ENCODE results near the gene OR10W1. TPM values are rescaled to one million over a fixed set of nuclear protein-coding genes. Genes with fewer than 3 reads are reported as not detected.

The OR10W1 gene, protein sequence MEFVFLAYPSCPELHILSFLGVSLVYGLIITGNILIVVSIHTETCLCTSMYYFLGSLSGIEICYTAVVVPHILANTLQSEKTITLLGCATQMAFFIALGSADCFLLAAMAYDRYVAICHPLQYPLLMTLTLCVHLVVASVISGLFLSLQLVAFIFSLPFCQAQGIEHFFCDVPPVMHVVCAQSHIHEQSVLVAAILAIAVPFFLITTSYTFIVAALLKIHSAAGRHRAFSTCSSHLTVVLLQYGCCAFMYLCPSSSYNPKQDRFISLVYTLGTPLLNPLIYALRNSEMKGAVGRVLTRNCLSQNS
- total RNA-seq = not detected

DNA sequence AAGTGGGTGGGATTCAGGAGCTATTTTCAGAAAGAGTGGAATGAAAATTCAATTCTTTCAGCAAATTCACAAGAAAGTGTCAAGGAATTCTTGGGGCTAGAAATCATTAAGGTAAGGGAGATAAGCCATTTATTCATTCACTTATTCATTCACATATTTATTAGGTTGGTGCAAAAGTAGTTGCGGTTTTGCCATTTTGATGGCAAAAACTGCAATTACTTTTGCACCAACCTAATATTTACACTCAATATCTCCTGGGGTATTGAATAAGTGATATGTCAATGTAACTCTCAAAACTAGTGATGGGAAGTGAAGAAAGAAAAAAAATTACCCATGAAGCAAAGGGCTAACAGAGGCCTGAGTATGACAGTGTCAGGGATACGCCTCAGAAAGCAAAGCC is at the start of gene OR10W1:
OR10W1 (minus strand) TSS at position 119 of the 400 bp plus-strand sequence. CDS start 402 bp downstream, outside the sequence.
- no peaks in the 10 kb centered on the region for H3K4me1 ChIP-seq (replicated peaks)
- TF ChIP-seq POLR2AphosphoS5 (IDR thresholded peaks at IDR 0.05) = no peak
- no peak for TF ChIP-seq POLR2A (IDR thresholded peaks at IDR 0.05)
- H3K9me3 ChIP-seq = no peaks in the 10 kb centered on the region
- no peak for DNase-seq (ENCODE audit: low spot score)
- H3K27ac ChIP-seq = no peak within 1 kb of the TSS
- H3K4me3 ChIP-seq = no peak within 1 kb of the TSS
- H3K36me3 ChIP-seq = no peaks in the 10 kb centered on the region
- 94% methylated on average over 2 of the region's 2 CpGs for WGBS
- intact Hi-C loops (cut with DNase I) = no loop called here
- H3K27me3 ChIP-seq (replicated peaks; ENCODE audit: insufficient read depth) = no peaks in the 10 kb centered on the region

DNA sequence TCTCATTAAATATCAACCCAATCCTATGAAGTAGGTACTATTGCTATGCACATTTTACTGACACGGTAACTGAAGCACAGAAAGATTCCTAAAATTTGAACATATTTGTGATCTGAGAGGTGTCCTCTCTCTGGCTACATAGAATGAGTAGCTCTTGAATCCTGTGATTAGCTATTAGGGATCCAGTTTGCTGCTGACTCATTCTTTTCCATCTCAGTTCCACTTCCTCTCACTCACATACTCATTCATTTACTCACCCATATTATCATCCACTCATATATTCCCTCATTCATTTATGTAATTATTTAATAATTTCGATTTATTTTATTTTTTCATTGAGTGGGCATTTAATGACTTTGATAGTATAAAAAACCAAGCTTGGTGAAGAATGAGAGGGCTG is 48.1 kb upstream of the OR10W1 start:
- TF ChIP-seq POLR2AphosphoS5 (IDR thresholded peaks at IDR 0.05) = no peak
- TF ChIP-seq, protein P1, sequence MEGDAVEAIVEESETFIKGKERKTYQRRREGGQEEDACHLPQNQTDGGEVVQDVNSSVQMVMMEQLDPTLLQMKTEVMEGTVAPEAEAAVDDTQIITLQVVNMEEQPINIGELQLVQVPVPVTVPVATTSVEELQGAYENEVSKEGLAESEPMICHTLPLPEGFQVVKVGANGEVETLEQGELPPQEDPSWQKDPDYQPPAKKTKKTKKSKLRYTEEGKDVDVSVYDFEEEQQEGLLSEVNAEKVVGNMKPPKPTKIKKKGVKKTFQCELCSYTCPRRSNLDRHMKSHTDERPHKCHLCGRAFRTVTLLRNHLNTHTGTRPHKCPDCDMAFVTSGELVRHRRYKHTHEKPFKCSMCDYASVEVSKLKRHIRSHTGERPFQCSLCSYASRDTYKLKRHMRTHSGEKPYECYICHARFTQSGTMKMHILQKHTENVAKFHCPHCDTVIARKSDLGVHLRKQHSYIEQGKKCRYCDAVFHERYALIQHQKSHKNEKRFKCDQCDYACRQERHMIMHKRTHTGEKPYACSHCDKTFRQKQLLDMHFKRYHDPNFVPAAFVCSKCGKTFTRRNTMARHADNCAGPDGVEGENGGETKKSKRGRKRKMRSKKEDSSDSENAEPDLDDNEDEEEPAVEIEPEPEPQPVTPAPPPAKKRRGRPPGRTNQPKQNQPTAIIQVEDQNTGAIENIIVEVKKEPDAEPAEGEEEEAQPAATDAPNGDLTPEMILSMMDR (IDR thresholded peaks at IDR 0.05) = no peak
- TF ChIP-seq POLR2A (IDR thresholded peaks at IDR 0.05) = no peak
- WGBS = 78% methylated on average over 2 of the region's 2 CpGs
- DNase-seq (ENCODE audit: low spot score) = no peak

GRCh38 chr11:58301576-58301975 is 33.5 kb upstream of the OR10W1 start:
- intact Hi-C loops (cut with DNase I) = no loop called here
- Histone ChIP-seq H3K4me3 (no peak overlapping the region), H3K36me3 (no peaks in the 10 kb centered on the region), H3K9me3 (no peaks in the 10 kb centered on the region), H3K4me1 (replicated peaks) (no peaks in the 10 kb centered on the region), H3K27me3 (replicated peaks; ENCODE audit: insufficient read depth) (no peaks in the 10 kb centered on the region), H3K27ac (no peak overlapping the region)
- WGBS = 90% methylated on average over 2 of the region's 2 CpGs
- no peak for DNase-seq (ENCODE audit: low spot score)
- no peak for TF ChIP-seq POLR2A (IDR thresholded peaks at IDR 0.05)
- TF ChIP-seq POLR2AphosphoS5 (IDR thresholded peaks at IDR 0.05) = no peak
- TF ChIP-seq, protein P1 (IDR thresholded peaks at IDR 0.05) = no peak

More for the DNA sequence above, 48.1 kb upstream of the OR10W1 start:
- H3K27me3 ChIP-seq (replicated peaks; ENCODE audit: insufficient read depth) = no peaks in the 10 kb centered on the region
- no peaks in the 10 kb centered on the region for H3K4me1 ChIP-seq (replicated peaks)
- H3K9me3 ChIP-seq = no peaks in the 10 kb centered on the region
- H3K27ac ChIP-seq = no peak overlapping the region
- no peak overlapping the region for H3K4me3 ChIP-seq
- H3K36me3 ChIP-seq = no peaks in the 10 kb centered on the region
- intact Hi-C loops (cut with DNase I) = no loop called here

DNA sequence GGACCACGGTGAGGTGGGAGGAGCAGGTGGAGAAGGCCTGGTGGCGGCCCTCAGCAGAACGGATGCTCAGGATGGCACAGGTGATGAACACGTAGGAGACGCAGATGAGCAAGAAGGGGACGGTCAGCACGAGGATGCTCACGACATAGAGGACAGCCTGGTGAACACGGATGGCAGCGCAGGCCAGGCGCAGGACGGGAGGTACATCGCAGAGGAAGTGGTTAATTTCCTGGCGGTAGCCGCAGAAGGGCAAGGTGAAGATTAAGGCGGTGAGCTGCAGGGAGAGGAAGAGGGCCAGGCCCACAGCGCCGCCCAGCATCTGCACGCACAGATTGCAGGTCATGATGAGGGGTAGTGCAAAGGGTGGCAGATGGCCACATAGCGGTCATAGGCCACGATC is 24.0 kb upstream of the OR10W1 start:
- TF ChIP-seq POLR2AphosphoS5 (IDR thresholded peaks at IDR 0.05) = no peak
- no peak for TF ChIP-seq POLR2A (IDR thresholded peaks at IDR 0.05)
- TF ChIP-seq, protein P1 (IDR thresholded peaks at IDR 0.05) = no peak
- Histone ChIP-seq H3K4me3 (no peak overlapping the region), H3K27ac (no peak overlapping the region), H3K27me3 (replicated peaks; ENCODE audit: insufficient read depth) (no peaks in the 10 kb centered on the region), H3K36me3 (no peaks in the 10 kb centered on the region), H3K9me3 (no peaks in the 10 kb centered on the region), H3K4me1 (replicated peaks) (no peaks in the 10 kb centered on the region)
- 92% methylated on average over 21 of the region's 21 CpGs for WGBS
- DNase-seq (ENCODE audit: low spot score) = no peak
- intact Hi-C loops (cut with DNase I) = no loop called here

GRCh38 chr11:58289266-58289665 is 21.2 kb upstream of the OR10W1 start:
- DNase-seq (ENCODE audit: low spot score) = no peak
- WGBS = 78% methylated on average over 4 of the region's 4 CpGs
- no peak overlapping the region for H3K4me3 ChIP-seq
- intact Hi-C loops (cut with DNase I) = no loop called here
- H3K27me3 ChIP-seq (replicated peaks; ENCODE audit: insufficient read depth) = no peaks in the 10 kb centered on the region
- H3K36me3 ChIP-seq = no peaks in the 10 kb centered on the region
- TF ChIP-seq, protein P1 (IDR thresholded peaks at IDR 0.05) = no peak
- no peak for TF ChIP-seq POLR2AphosphoS5 (IDR thresholded peaks at IDR 0.05)
- TF ChIP-seq POLR2A (IDR thresholded peaks at IDR 0.05) = no peak
- H3K4me1 ChIP-seq (replicated peaks) = no peaks in the 10 kb centered on the region
- no peak overlapping the region for H3K27ac ChIP-seq
- no peaks in the 10 kb centered on the region for H3K9me3 ChIP-seq

Data from prostate gland (tissue), 2 donors.